GM12865 (cell line): Measurements from ENCODE around the gene ZIC3.

Source experiments
- DNase-seq: peaks from one replicate; pipeline ENCODE4 v3.0.0; 2010; ENCODE audit warnings: low read depth
- H3K4me3 ChIP-seq: 2 replicates; pipeline ENCODE4 v1.5.1; 2011; ENCODE audit warnings: mild to moderate bottlenecking, low read depth, low read length, control low read depth
- CTCF ChIP-seq: IDR thresholded peaks from 2 replicates; pipeline ENCODE4 v1.5.1; 2011; ENCODE audit warnings: low read length, control low read depth, low read depth, inconsistent platforms; ENCODE audit not compliant: insufficient read depth; ENCODE audit errors: missing control alignments

Gene ZIC3

GRCh38 chrX:137565921-137566745, at the start of gene ZIC3:
Gene ZIC3, plus strand, starts transcription at chrX:137566127. Its CDS starts 565 bp downstream, at chrX:137566692.
- TF ChIP-seq CTCF: no peak
- DNase-seq: no peak
- no peak within 1 kb of the TSS for H3K4me3 ChIP-seq

- no peak for TF ChIP-seq CTCF
- H3K4me3 ChIP-seq: no peak overlapping the region
- DNase-seq: no peak
Observed at GRCh38 chrX:137519459-137519858, 46.5 kb upstream of the ZIC3 start.

GRCh38 chrX:137545711-137546651, 19.9 kb upstream of the ZIC3 start:
- TF ChIP-seq CTCF: no peak
- H3K4me3 ChIP-seq: no peak overlapping the region
- DNase-seq: no peak

GRCh38 chrX:137547291-137547690, 18.6 kb upstream of the ZIC3 start:
- H3K4me3 ChIP-seq: no peak overlapping the region

GRCh38 chrX:137548261-137548660, 17.7 kb upstream of the ZIC3 start:
- H3K4me3 ChIP-seq: no peak overlapping the region
- no peak for TF ChIP-seq CTCF
- DNase-seq: no peak

More at GRCh38 chrX:137547291-137547690, 18.6 kb upstream of the ZIC3 start:
- no peak for TF ChIP-seq CTCF
- no peak for DNase-seq

GRCh38 chrX:137549073-137549472, 16.9 kb upstream of the ZIC3 start:
- no peak for DNase-seq
- H3K4me3 ChIP-seq: no peak overlapping the region
- TF ChIP-seq CTCF: no peak
